ACHN (cell line): ENCODE data around the gene MCF2L.

Experiments
- DNase-seq: peaks from one replicate; pipeline ENCODE4 v3.0.0-alpha.2; 2015
- in situ Hi-C: cut with HindIII; loops from 2 replicates; pipeline ENCODE4 v1.10.0; 2017; ENCODE audit warnings: low sequenced_read_pairs, low pct_ligation_motif_present, low pct_unique_long_range_greater_than_20kb

Gene MCF2L

GRCh38 chr13:113139577-113139976, 170.6 kb downstream of the MCF2L start:
- no peak for DNase-seq
- in situ Hi-C loops: no loop called here

GRCh38 chr13:113140677-113141600, 171.9 kb downstream of the MCF2L start:
- in situ Hi-C loops: no loop called here
- no peak for DNase-seq

GRCh38 chr13:113141601-113141970, 172.6 kb downstream of the MCF2L start:
- no peak for DNase-seq
- in situ Hi-C loops: no loop called here

GRCh38 chr13:113142876-113143275, 173.9 kb downstream of the MCF2L start:
- no peak for DNase-seq
- in situ Hi-C loops: no loop called here

GRCh38 chr13:113143466-113144254, 174.6 kb downstream of the MCF2L start:
- DNase-seq: no peak

GRCh38 chr13:113144255-113144629, 175.2 kb downstream of the MCF2L start:
- in situ Hi-C loops: no loop called here
- no peak for DNase-seq

More at GRCh38 chr13:113143466-113144254, 174.6 kb downstream of the MCF2L start:
- in situ Hi-C loops: no loop called here

GRCh38 chr13:113145496-113145895, 176.5 kb downstream of the MCF2L start:
- in situ Hi-C loops: no loop called here
- no peak for DNase-seq

- in situ Hi-C loops: no loop called here
- no peak for DNase-seq
Measured at GRCh38 chr13:113145911-113146598, 177.0 kb downstream of the MCF2L start.

- DNase-seq: no peak
- in situ Hi-C loops: no loop called here
Measured at GRCh38 chr13:113146750-113147149, 177.7 kb downstream of the MCF2L start.

GRCh38 chr13:113147206-113147605, 178.2 kb downstream of the MCF2L start:
- no peak for DNase-seq
- in situ Hi-C loops: no loop called here

- no peak for DNase-seq
- in situ Hi-C loops: no loop called here
Measured at GRCh38 chr13:113148407-113148806, 179.4 kb downstream of the MCF2L start.

GRCh38 chr13:113148940-113149503, 180.0 kb downstream of the MCF2L start:
- in situ Hi-C loops: no loop called here
- no peak for DNase-seq
